Hepatocyte (in vitro differentiated cells): Measurements from ENCODE around the gene LNPEP.

Experiments
- EZH2 ChIP-seq: fragments of 200-600 bp; sonication (generic); IDR thresholded peaks from 2 replicates; pipeline ENCODE4 v1.6.1; 2016; ENCODE audit warnings: antibody characterized with exemption, mild to moderate bottlenecking, borderline replicate concordance
- EZH2phosphoT487 ChIP-seq: fragments of 200-600 bp; sonication (generic); IDR thresholded peaks from one replicate; pipeline ENCODE4 v1.6.1; 2018; ENCODE audit warnings: antibody characterized with exemption, mild to moderate bottlenecking, low read depth, moderate library complexity; ENCODE audit not compliant: unreplicated experiment, severe bottlenecking
- TF ChIP-seq, protein P1 (sequence below): fragments of 200-600 bp; sonication (generic); IDR thresholded peaks from 2 replicates; pipeline ENCODE4 v1.5.1; 2016; ENCODE audit warnings: antibody characterized with exemption, mild to moderate bottlenecking; ENCODE audit not compliant: poor library complexity

DNA sequence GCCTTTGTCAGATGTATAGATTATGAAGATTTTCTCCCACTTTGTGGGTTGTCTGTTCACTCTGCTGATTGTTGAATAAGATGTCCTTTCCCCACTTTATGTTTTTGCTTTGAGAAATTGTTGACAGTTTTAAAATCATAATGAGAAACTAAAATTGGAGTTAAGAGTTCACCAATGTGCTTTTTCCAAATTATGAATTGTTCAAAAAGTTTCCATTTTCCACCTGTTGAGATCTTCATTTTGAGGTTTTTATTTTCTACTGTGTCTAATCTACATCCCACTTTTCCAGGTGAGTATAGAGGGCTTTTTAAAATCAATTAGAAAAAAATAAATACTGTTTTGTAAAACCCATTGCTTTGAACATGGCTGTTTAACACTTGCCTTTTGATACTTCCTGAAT, 55.8 kb downstream of the LNPEP start:
- TF ChIP-seq, protein P1, sequence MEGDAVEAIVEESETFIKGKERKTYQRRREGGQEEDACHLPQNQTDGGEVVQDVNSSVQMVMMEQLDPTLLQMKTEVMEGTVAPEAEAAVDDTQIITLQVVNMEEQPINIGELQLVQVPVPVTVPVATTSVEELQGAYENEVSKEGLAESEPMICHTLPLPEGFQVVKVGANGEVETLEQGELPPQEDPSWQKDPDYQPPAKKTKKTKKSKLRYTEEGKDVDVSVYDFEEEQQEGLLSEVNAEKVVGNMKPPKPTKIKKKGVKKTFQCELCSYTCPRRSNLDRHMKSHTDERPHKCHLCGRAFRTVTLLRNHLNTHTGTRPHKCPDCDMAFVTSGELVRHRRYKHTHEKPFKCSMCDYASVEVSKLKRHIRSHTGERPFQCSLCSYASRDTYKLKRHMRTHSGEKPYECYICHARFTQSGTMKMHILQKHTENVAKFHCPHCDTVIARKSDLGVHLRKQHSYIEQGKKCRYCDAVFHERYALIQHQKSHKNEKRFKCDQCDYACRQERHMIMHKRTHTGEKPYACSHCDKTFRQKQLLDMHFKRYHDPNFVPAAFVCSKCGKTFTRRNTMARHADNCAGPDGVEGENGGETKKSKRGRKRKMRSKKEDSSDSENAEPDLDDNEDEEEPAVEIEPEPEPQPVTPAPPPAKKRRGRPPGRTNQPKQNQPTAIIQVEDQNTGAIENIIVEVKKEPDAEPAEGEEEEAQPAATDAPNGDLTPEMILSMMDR, result no peak
- TF ChIP-seq EZH2 (no peak), EZH2phosphoT487 (no peak)
